Kidney capillary endothelial cell (primary cell): ENCODE data around the gene ASB6.
A peak's percentile ranks its signal among the peaks of the same experiment; 100 is the strongest.

Experiments
- DNase-seq: peaks from one replicate; pipeline ENCODE4 v3.0.0-alpha.2; 2018; ENCODE audit warnings: low spot score

ASB6 gene

GRCh38 chr9:129641750-129642585, at the start of gene ASB6:
TSS of gene ASB6 (minus strand) at chr9:129642151. CDS start at chr9:129641999, 152 bp downstream.
- peak; percentile 92 for DNase-seq

- no peak for DNase-seq
These were observed 46.5 kb upstream of the ASB6 start for GRCh38 chr9:129688285-129689043.

- DNase-seq, result no peak
These were observed 45.4 kb upstream of the ASB6 start for GRCh38 chr9:129687391-129687790.

GRCh38 chr9:129686736-129687135, 44.8 kb upstream of the ASB6 start:
- no peak for DNase-seq

GRCh38 chr9:129685933-129686259, 43.9 kb upstream of the ASB6 start:
- DNase-seq, result no peak

- DNase-seq, result no peak
These were observed 43.4 kb upstream of the ASB6 start for GRCh38 chr9:129685220-129685932.

GRCh38 chr9:129682381-129682780, 40.4 kb upstream of the ASB6 start:
- no peak for DNase-seq

GRCh38 chr9:129681924-129682323, 40.0 kb upstream of the ASB6 start:
- no peak for DNase-seq

GRCh38 chr9:129679537-129679936, 37.6 kb upstream of the ASB6 start:
- no peak for DNase-seq

- DNase-seq, result no peak
These were observed 36.9 kb upstream of the ASB6 start for GRCh38 chr9:129678844-129679243.

GRCh38 chr9:129677456-129677855, 35.5 kb upstream of the ASB6 start:
- DNase-seq, result no peak

GRCh38 chr9:129676975-129677374, 35.0 kb upstream of the ASB6 start:
- DNase-seq, result no peak

GRCh38 chr9:129676287-129676686, 34.3 kb upstream of the ASB6 start:
- DNase-seq, result no peak

GRCh38 chr9:129675620-129676019, 33.7 kb upstream of the ASB6 start:
- no peak for DNase-seq

GRCh38 chr9:129674229-129674628, 32.3 kb upstream of the ASB6 start:
- DNase-seq, result no peak

GRCh38 chr9:129673602-129674001, 31.7 kb upstream of the ASB6 start:
- DNase-seq, result no peak

GRCh38 chr9:129672702-129673101, 30.8 kb upstream of the ASB6 start:
- no peak for DNase-seq

- no peak for DNase-seq
These were observed 29.6 kb upstream of the ASB6 start for GRCh38 chr9:129671519-129671918.

GRCh38 chr9:129671065-129671464, 29.1 kb upstream of the ASB6 start:
- no peak for DNase-seq

GRCh38 chr9:129669946-129670345, 28.0 kb upstream of the ASB6 start:
- no peak for DNase-seq

- no peak for DNase-seq
These were observed 27.3 kb upstream of the ASB6 start for GRCh38 chr9:129669141-129669718.

GRCh38 chr9:129667850-129668249, 25.9 kb upstream of the ASB6 start:
- DNase-seq, result no peak
